ENCODE results near the gene CACUL1. TPM values are rescaled to one million over a fixed set of nuclear protein-coding genes. Genes with fewer than 3 reads are reported as not detected.

CACUL1 gene
- total RNA-seq, 1 experiment from 2014 or later: 67.5 TPM

GRCh38 chr10:118790058-118790457 lies 35.3 kb upstream of the CACUL1 start:
- Histone ChIP-seq H3K36me3 (ENCODE audit: control insufficient read depth in 1 of 2, insufficient read depth in 2 of 2, low read length in 2 of 2) (no peaks in the 10 kb centered on the region), H3K9ac (ENCODE audit: low read length) (no peak overlapping the region), H3K27ac (ENCODE audit: low read depth, low read length) (no peak overlapping the region), H3K4me2 (ENCODE audit: low read length) (no peak overlapping the region), H3K9me3 (ENCODE audit: control insufficient read depth in 1 of 2, insufficient read depth in 1 of 2, low read depth in 1 of 2, low read length in 2 of 2) (no peaks in the 10 kb centered on the region), H3K9me2 (ENCODE audit: insufficient read depth) (no peaks in the 10 kb centered on the region), H3K79me2 (ENCODE audit: insufficient read depth, low read length) (no peaks in the 10 kb centered on the region), H3K4me1 (ENCODE audit: control insufficient read depth in 1 of 2, insufficient read depth in 2 of 2, low read length in 2 of 2) (no peaks in the 10 kb centered on the region), H3K4me3 (replicated peaks in 1 of 2; ENCODE audit: low read depth in 1 of 2, low read length in 2 of 2) (no peak overlapping the region), H4K20me1 (ENCODE audit: insufficient read depth) (no peaks in the 10 kb centered on the region), H2AFZ (ENCODE audit: low read depth, low read length, poor library complexity, severe bottlenecking) (no peak overlapping the region), H3K27me3 (ENCODE audit: insufficient read depth, low read length) (peaks cover 4% of the 10 kb centered on the region; the same call in 1 of the 2 replicates)
- no peak for ATAC-seq
- intact Hi-C loops (cut with micrococcal nuclease): no loop called here
- CTCF ChIA-PET: no interaction called here
- TF ChIP-seq POLR2A (IDR thresholded peaks at IDR 0.05; ENCODE audit: borderline replicate concordance, extremely low read depth, insufficient read depth, insufficient read length): no peak
- TF ChIP-seq TCF7L2 (IDR thresholded peaks at IDR 0.05; ENCODE audit: borderline replicate concordance, extremely low read depth, insufficient read depth, insufficient read length): no peak
- TF ChIP-seq ATF3 (IDR thresholded peaks at IDR 0.05): no peak
- no peak for TF ChIP-seq YY1 (IDR thresholded peaks at IDR 0.05; ENCODE audit: extremely low read depth, insufficient replicate concordance, low read depth, low read length)
- TF ChIP-seq, protein P1, sequence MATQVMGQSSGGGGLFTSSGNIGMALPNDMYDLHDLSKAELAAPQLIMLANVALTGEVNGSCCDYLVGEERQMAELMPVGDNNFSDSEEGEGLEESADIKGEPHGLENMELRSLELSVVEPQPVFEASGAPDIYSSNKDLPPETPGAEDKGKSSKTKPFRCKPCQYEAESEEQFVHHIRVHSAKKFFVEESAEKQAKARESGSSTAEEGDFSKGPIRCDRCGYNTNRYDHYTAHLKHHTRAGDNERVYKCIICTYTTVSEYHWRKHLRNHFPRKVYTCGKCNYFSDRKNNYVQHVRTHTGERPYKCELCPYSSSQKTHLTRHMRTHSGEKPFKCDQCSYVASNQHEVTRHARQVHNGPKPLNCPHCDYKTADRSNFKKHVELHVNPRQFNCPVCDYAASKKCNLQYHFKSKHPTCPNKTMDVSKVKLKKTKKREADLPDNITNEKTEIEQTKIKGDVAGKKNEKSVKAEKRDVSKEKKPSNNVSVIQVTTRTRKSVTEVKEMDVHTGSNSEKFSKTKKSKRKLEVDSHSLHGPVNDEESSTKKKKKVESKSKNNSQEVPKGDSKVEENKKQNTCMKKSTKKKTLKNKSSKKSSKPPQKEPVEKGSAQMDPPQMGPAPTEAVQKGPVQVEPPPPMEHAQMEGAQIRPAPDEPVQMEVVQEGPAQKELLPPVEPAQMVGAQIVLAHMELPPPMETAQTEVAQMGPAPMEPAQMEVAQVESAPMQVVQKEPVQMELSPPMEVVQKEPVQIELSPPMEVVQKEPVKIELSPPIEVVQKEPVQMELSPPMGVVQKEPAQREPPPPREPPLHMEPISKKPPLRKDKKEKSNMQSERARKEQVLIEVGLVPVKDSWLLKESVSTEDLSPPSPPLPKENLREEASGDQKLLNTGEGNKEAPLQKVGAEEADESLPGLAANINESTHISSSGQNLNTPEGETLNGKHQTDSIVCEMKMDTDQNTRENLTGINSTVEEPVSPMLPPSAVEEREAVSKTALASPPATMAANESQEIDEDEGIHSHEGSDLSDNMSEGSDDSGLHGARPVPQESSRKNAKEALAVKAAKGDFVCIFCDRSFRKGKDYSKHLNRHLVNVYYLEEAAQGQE (IDR thresholded peaks at IDR 0.05; ENCODE audit: low read depth): no peak
- TF ChIP-seq CEBPB (IDR thresholded peaks at IDR 0.05; ENCODE audit: low read depth): no peak
- no peak for TF ChIP-seq ELF1 (IDR thresholded peaks at IDR 0.05; ENCODE audit: borderline replicate concordance, low read depth)
- TF ChIP-seq, protein P2, sequence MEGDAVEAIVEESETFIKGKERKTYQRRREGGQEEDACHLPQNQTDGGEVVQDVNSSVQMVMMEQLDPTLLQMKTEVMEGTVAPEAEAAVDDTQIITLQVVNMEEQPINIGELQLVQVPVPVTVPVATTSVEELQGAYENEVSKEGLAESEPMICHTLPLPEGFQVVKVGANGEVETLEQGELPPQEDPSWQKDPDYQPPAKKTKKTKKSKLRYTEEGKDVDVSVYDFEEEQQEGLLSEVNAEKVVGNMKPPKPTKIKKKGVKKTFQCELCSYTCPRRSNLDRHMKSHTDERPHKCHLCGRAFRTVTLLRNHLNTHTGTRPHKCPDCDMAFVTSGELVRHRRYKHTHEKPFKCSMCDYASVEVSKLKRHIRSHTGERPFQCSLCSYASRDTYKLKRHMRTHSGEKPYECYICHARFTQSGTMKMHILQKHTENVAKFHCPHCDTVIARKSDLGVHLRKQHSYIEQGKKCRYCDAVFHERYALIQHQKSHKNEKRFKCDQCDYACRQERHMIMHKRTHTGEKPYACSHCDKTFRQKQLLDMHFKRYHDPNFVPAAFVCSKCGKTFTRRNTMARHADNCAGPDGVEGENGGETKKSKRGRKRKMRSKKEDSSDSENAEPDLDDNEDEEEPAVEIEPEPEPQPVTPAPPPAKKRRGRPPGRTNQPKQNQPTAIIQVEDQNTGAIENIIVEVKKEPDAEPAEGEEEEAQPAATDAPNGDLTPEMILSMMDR (IDR thresholded peaks at IDR 0.05 in 2 of 3, conservative IDR thresholded peaks at IDR 0.05 in 1 of 3; ENCODE audit: borderline replicate concordance in 1 of 3, insufficient read depth in 1 of 3, low read depth in 2 of 3, low read length in 2 of 3): no peak
- no peak for TF ChIP-seq SRF (IDR thresholded peaks at IDR 0.05; ENCODE audit: low read depth)
- TF ChIP-seq, protein P3, sequence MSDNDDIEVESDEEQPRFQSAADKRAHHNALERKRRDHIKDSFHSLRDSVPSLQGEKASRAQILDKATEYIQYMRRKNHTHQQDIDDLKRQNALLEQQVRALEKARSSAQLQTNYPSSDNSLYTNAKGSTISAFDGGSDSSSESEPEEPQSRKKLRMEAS (IDR thresholded peaks at IDR 0.05): no peak
- TF ChIP-seq RAD21 (IDR thresholded peaks at IDR 0.05; ENCODE audit: low read depth): no peak
- TF ChIP-seq POLR2AphosphoS5 (IDR thresholded peaks at IDR 0.05; ENCODE audit: low read depth, low read length): no peak
- no TSS peak for BruUV-seq (replicated peaks)
- DNase-seq (ENCODE audit: low read depth, low spot score): no peak
- RAD21 ChIA-PET (ENCODE audit: low non-redundant PET in 1 of 2, low total read pairs in 2 of 2, uncharacterized antibody in 2 of 2, unreplicated experiment in 2 of 2): no interaction called here
- POLR2A ChIA-PET: no interaction called here

All from HCT116 (cell line).